ENCODE data around the gene SMARCA4.
"Not testable (repeated sequence)": the region's sequence is repeated elsewhere in the genome, so short reads cannot be mapped to it uniquely, and the experiment has no call there.

The SMARCA4 gene

GRCh38 chr19:11059511-11060358, 98.9 kb downstream of the SMARCA4 start:
- DNase-seq: no peak

DNA sequence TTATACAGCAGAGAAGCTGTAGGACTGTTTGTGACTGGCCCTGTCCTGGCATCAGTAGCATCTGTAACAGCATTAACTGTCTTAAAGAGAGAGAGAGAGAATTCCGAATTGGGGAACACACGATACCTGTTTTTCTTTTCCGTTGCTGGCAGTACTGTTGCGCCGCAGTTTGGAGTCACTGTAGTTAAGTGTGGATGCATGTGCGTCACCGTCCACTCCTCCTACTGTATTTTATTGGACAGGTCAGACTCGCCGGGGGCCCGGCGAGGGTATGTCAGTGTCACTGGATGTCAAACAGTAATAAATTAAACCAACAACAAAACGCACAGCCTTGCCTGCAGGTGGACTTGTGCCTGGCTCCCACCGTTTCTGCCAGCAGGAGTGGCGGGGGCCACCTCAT, 101.1 kb downstream of the SMARCA4 start:
- DNase-seq: no peak

DNA sequence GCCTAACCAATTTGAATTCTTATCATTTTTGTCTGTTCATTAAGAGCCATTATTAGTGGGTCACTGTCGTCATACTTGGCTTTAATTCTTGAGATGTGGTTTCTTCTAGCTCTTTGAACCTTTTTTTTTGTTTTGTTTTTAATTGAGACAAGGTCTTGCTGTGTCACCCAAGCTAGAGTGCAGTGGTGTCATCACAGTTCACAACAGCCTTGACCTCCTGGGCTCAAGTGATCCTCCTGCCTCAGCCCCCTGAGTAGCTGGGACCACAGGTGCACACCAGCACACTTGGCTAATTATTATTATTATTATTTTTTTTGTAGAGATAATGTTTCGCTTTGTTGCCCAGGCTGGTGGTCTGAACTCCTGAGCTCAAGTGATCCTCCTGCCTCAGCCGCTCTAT, 102.6 kb downstream of the SMARCA4 start:
- no peak for DNase-seq

GRCh38 chr19:11064831-11065303, 104.0 kb downstream of the SMARCA4 start:
- DNase-seq: peak in 2 of 56 donors; percentile 8 to 16

DNA sequence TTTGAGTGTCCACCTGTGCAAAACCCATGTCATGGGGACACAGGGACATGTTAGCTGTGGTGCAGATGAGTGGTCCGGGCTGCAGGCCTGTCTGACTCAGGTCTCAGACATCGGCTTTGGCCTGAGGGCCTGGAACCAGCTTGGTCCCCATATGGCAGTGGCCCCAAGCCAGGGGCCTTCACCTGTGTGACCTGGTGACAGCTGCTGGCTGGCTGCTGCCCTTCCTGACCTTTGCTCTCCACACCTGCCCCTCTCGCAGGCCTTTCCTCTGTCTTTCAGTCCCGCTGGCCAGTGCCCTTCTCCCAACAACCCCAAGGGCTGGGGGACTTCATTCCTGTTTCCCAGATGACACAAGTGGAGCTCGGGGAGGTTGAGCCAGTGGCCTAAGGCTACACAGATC, 105.5 kb downstream of the SMARCA4 start:
- no peak for DNase-seq

DNA sequence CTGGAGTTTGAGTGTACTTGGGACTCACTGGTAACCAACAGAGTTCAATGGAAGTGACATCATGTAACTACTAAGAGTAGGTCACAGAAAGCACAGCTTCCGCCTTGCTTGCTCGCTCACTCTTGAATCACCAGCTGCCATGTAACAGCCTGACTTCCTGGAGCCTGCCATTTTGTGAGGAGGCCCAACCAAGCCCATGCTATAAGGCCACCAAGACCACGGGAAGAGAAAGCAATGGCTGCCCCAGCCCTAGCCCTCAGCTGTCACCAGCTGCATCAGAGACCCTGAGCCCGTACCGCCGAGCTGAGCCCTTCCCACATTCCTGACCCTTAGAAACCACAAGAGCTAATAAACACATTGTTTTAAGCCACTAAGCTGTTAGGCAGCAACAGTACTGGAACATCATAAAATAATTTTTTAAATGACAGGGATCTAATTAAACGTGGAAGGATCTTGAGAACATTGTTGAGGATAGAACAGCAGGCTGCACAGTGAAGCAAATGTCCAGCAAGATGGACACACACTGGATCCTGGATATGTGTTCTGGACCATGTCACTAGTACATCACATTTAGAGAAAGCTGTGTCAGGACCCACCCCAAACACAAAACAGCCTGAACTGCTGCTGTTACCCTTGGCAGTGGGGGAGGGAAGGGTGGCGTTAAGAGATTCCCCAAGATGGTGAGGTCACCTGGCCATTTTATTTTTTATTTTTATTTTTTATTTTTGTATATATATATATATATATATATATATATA, 106.7 kb downstream of the SMARCA4 start:
- DNase-seq: no peak

DNA sequence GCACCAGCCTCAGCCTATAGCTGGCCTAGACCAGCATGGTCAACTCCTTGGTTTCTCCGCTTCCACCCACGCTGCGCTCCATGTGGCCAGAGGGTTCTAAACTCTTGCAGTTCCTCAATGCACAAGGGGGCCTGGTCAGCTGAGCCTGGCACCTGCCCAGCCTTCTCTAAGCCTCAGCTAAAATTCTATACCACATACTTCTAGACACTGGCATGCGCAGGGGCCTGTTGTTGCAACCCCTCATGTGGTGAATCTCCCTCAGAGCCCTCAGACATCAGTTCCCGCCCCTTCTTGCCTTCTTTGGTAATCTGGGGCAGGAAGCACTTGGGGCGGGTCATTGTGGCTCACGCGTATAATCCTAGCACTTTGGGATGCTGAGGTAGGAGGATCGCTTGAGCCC, 108.7 kb downstream of the SMARCA4 start:
- DNase-seq: no peak

DNA sequence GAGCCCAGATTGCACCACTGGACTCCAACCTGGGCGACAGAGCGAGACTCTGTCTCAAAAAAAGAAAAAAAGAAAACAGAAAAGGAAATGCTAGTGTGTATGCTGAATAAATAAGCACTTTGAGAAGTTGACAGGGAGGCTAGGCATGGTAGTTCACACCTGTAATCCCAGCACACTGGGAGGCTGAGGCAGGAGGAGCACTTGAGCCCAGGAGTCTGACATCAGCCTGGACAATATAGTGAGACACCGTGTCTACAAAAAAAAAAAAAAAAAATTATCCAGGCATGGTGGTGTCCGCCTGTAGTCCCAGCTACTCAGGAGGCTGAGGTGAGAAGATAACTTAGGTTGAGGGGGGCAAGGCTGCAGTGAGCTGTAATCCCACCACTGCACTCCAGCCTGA, 109.3 kb downstream of the SMARCA4 start:
- DNase-seq: no peak

DNA sequence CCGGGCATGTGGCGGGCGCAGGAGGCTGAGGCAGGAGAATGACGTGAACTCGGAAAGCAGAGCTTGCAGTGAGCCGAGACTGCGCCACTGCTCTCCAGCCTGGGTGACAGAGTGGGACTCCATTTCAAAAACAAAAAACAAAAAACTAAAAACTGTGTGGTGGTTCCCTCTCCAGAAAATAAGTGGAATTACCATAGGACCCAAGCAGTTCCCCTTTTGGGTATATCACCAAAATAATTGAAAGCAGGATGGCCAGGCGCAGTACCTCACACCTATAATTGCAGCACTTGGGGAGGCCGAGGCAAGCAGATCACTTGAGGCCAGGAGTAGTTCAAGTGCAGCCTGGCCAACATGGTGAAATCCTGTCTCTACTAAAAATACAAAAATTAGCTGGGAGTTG, 112.7 kb downstream of the SMARCA4 start:
- DNase-seq: no peak

DNA sequence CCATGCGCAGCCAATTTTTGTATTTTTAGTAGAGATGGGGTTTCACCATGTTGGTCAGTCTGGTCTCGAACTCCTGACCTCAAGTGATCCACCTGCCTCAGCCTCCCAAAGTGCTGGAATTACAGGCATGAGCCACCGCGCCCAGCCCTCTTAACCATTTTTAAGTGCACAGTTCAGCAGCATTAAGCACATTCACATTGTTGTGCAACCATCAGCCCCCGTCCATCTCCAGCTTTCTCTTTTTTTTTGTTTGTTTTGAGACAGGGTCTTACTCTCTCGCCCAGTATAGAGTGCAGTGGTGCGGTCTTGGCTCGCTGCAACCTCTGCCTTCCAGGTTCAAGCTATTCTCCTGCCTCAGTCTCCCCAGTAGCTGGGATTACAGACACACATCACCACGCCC, 116.0 kb downstream of the SMARCA4 start:
- not testable (repeated sequence) for DNase-seq

- DNase-seq: no peak
Observed at GRCh38 chr19:11078893-11079292, 118.1 kb downstream of the SMARCA4 start.

DNA sequence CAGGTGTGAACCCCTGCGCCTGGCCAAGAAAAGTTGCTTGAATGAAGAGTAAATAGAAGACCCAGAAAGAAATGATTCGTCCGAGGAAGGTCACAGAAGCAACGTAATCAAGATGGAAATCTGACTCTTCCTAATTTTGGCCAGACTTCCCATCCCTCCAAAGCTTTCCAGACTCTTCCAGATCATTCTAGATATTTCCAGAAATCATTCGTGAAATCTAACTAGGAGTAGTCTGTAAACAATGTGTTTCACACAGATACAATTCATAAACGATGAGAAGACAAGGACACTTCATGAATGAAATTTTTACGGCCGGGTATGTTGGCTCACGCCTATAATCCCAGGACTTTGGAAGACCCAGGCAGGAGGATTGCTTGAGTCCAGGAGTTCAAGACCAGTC, 119.2 kb downstream of the SMARCA4 start:
- DNase-seq: no peak

DNA sequence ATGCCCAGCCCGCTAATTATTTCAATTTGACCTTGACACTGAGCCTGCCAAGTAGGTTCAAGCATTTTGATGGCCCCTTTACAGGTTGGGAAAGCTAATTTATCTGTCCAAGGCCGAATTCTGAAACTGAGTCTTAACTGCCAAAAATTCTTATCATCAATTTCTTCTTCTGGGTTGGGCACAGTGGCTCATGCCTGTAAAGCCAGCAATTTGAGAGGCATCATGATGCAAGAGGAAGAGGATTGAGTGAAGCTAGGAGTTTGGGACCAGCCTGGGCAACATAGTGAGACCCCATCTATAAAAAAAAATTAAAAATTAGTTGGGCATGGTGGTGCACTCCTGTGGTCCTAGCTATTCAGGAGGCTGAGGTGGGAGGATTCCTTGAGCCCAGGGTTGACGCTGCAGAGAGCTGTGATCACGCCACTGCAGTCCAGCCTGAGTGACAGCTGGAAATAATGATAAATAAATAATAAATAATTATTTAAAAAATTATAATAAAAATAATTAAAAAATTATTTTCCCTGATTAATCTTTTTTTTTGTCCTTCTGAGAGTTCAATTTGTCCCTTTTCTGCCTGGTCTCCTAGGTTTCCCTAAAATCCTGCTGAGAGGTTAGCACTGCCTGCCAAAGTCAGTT, 127.2 kb downstream of the SMARCA4 start:
- no peak for DNase-seq

DNA sequence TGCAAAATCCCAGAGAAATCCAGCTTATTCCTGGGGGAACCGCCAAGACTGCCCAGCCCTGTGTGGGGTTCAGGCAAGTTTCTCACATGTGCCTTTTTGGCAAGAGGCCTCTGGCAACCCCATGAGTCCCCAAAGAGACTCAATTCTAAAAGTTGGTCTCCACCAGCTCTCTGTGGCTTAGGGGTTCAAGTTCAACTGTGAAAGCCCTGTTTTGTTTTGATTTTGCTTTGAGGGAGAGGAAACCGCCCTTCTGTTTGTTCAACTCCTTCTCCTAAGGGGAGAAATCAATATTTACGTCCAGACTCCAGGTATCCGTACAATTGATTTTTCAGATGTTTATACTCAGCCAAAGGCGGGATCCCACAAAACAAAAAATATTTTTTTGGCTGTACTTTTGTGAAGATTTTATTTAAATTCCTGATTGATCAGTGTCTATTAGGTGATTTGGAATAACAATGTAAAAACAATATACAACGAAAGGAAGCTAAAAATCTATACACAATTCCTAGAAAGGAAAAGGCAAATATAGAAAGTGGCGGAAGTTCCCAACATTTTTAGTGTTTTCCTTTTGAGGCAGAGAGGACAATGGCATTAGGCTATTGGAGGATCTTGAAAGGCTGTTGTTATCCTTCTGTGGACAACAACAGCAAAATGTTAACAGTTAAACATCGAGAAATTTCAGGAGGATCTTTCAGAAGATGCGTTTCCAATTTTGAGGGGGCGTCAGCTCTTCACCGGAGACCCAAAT, 127.8 kb downstream of the SMARCA4 start:
- peak in 32 of 56 donors; percentile 6 to 69 (median 25) for DNase-seq

DNA sequence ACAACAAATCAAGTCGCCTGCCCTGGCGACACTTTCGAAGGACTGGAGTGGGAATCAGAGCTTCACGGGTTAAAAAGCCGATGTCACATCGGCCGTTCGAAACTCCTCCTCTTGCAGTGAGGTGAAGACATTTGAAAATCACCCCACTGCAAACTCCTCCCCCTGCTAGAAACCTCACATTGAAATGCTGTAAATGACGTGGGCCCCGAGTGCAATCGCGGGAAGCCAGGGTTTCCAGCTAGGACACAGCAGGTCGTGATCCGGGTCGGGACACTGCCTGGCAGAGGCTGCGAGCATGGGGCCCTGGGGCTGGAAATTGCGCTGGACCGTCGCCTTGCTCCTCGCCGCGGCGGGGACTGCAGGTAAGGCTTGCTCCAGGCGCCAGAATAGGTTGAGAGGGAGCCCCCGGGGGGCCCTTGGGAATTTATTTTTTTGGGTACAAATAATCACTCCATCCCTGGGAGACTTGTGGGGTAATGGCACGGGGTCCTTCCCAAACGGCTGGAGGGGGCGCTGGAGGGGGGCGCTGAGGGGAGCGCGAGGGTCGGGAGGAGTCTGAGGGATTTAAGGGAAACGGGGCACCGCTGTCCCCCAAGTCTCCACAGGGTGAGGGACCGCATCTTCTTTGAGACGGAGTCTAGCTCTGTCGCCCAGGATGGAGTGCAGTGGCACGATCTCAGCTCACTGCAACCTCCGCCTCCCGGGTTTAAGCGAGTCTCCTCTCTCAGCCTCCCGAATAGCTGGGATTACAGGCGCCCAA, 128.6 kb downstream of the SMARCA4 start, which contains the start of gene LDLR:
Gene LDLR, plus strand, starts transcription at position 210 of the 760 bp plus-strand sequence. Its CDS starts 86 bp downstream, at position 296.
- peak in 51 of 56 donors; percentile 14 to 85 (median 62) for DNase-seq

GRCh38 chr19:11090014-11090263, 129.1 kb downstream of the SMARCA4 start:
- not testable (repeated sequence) for DNase-seq

DNA sequence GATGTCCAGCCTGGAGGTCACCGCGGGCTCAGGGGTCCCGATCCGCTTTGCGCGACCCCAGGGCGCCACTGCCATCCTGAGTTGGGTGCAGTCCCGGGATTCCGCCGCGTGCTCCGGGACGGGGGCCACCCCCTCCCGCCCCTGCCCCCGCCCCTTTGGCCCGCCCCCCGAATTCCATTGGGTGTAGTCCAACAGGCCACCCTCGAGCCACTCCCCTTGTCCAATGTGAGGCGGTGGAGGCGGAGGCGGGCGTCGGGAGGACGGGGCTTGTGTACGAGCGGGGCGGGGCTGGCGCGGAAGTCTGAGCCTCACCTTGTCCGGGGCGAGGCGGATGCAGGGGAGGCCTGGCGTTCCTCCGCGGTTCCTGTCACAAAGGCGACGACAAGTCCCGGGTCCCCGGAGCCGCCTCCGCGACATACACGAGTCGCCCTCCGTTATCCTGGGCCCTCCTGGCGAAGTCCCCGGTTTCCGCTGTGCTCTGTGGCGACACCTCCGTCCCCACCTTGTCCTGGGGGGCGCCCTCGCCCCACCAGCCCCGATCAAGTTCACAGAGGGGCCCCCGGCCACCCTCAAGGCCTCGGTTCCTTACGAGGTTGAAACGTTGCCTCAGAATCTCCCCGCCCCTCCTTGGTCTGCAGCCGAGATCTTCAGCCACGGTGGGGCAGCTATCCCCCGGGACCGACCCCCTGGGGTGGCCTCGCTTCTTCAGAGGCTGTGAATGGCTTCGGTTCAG, 129.6 kb downstream of the SMARCA4 start:
- peak; percentile 56 to 98 (median 93) for DNase-seq

GRCh38 chr19:11090997-11091702, 130.3 kb downstream of the SMARCA4 start:
- DNase-seq: peak in 1 of 56 donors; percentile 36

DNA sequence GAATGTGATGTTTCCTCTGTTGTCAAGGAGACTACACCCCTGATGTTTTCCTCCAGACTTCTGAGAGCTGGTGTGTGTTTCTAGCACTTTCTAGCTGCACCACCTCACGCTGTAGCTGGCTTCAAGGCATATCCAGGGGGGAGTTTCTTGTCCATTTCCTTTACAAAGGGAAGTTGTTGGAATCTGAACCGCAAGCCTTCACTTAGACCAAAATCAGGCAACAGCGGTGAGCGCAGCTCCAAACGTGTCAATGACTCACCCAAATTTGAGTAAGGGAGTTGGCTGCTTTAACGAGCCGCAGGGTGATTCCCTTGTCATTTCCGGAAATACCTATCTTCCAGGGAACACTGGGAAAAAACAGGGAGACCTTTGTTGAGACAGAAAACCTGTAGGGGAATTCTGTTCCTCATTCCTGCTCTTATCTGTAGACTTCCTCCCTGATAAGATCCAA, 130.9 kb downstream of the SMARCA4 start:
- peak in 16 of 56 donors; percentile 4 to 57 (median 14) for DNase-seq

Data from amygdala (tissue), 56 donors.